Fibroblast of skin of abdomen (primary cell): ENCODE data around the gene DCLK3.

ENCODE experiments used
- DNase-seq: peaks from one replicate; pipeline ENCODE4 v3.0.0-alpha.2; 2013

The DCLK3 gene

GRCh38 chr3:36707623-36708409, 56.5 kb downstream of the DCLK3 start:
- peak; percentile 65 for DNase-seq

GRCh38 chr3:36705015-36705414, 59.3 kb downstream of the DCLK3 start:
- no peak for DNase-seq

DNA sequence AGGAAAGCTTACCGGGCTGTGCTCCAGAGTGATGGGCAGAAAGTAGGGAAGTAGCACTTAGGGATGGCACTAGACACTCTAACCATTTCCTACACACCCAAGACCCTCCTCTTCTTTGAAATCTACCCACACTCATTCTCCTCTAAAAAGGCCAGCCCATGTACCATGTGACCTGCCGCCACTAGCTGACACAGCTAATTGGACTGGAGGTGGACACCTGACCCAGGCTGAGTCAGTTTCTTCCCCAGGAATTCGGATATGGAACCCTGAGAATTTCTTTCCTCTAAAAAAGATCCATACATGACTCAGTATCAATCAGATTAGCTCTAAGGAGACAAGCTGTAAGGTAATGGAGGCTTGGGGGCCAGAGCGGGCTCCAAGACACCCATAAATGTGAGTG, 60.1 kb downstream of the DCLK3 start:
- DNase-seq = no peak

GRCh38 chr3:36701249-36701572, 63.1 kb downstream of the DCLK3 start:
- no peak for DNase-seq

GRCh38 chr3:36700537-36701248, 63.7 kb downstream of the DCLK3 start:
- DNase-seq = peak; percentile 82

GRCh38 chr3:36698314-36698713, 66.0 kb downstream of the DCLK3 start:
- no peak for DNase-seq

DNA sequence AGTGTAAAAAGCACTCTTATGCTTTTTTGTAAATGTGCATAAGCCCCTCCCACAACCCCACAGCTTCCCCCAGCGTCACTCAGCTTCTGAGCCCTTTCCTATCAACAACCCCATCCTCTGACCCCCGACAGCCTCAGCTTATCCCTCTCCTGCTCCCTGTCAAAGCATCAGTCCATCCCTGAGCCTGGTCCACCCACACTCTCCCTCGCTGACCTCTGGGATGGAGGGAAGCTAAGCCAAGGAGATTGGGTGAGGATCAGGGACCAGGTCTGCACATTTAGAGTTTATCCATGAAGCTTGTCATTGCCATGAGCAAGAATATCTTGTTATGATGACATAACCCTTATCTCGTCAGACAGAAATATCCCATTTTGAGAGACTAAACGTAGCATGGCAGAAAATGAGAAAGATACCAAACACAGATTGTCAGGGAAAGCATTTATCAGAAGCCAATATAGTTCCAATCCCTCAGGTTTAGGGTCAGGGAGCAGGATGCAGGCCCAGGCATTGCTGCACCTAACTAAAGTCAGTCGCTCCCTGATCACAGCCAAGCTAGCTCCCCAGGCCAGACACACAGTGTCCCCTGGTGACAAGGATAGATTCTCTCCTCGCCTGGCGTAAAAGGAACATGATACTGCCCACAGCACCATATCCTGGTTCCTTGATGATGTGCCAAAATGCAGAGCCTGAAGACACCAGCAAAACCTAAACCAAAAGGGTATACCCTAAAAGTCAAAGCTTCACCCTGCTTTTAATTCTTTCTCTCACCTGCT, 66.9 kb downstream of the DCLK3 start:
- peak; percentile 34 for DNase-seq

DNA sequence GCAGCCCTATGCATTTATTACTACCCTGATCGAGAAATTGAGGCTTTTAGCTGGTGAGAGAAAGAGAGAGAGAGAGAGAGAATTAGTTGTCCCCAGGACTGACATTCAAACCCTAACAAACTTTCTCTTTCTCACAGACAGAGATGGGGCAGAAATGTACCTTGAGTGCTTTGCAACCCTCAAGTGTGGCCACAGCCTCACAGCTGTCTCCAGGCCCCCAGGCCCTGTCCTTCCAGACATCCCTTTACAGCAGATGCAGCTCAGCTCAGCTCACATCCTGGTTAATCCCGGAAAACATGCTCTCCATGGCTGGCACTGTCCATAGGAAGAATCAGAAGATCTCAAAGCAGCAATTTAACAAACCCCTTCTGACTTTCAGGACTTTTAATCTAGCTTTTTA, 67.6 kb downstream of the DCLK3 start:
- no peak for DNase-seq

DNA sequence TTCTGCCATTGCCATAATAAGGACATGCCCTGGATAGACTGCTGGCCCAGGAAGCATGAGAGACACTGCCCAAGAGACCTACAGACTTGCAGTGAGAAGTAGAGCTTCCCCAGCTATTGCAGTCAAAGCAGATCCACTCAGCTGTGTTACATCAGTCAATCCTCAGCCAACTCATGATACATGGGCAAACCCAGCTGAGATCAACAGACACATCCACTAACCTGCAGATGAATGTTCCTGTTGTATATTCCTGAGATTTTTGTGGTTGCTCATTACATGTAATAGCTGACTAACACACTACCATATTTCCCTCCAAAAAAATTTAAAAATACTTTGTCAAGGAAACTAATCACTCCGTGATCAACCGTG, 68.6 kb downstream of the DCLK3 start:
- DNase-seq = peak; percentile 98

DNA sequence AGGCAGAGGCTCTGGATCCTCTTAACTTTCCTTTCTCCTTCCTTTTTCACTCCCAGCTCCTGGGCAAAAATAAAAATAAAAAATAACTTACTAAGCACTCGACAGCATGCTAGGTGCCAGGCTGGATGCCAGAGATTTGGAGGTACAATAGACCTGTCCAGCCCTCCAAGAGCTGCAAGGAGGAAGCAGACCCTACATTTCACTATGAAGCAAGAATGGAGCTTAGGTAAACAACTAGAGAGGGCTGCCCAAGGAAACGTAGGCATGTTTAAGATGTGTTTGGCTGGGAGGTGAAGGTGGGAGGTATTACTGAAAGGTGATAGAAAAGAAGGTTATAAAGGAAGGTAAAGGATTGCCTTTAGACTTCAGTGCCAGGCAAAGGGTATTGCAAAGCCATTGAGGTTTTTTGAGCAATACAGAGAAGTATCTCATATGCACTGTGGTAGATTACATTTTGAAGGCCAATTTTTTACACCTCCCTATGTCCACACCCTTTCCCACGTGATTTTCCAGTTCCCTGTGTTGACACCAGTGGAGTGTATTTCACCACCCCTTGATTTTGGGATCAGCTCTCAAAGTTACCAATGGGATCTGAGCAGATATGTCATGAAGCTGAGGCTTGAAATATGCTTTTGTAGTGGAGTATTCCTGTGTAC, 69.1 kb downstream of the DCLK3 start:
- DNase-seq = no peak

DNA sequence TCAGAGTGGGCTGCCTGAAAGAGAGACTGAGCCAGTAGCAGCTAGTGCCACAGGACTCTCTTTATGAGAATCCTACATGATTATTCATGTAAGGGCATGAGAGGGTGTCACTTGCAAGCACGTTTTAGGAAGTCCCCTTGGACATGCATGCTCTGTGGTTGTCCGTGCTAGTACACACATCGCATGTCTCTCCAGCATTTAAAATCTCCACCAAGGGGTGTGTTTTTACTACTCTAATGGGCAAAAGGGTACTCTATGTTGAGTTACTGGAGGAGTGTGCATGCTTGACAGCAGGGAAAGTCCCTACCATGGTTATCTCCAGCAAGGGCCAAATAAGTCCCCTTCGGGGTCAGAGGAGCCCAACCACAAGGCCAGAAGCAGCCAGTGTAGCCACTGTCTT, 70.7 kb downstream of the DCLK3 start:
- no peak for DNase-seq

DNA sequence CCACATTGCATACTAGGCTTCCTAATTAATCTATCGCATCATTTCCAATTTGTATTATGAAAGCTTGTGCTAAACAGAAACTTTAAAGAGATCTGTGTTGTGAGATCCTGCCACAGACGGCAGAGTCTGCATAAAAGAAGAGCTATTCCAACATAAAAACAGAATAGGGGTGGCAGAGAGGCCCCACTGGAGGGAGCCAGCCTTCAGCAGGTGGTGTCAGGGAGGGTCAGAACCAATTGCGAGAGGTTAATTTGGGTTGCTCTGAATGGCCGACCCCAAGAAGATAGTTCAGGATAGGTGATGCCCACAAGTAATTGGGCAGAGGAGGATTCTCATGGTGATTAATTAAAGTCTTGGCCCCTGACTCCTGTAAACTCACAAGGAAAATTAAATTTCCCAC, 74.8 kb downstream of the DCLK3 start:
- DNase-seq = no peak

- no peak for DNase-seq
These were observed 75.5 kb downstream of the DCLK3 start for GRCh38 chr3:36688815-36689214.

GRCh38 chr3:36686516-36686915, 77.8 kb downstream of the DCLK3 start:
- DNase-seq = no peak

- no peak for DNase-seq
These were observed 82.5 kb downstream of the DCLK3 start for GRCh38 chr3:36681867-36682266.

DNA sequence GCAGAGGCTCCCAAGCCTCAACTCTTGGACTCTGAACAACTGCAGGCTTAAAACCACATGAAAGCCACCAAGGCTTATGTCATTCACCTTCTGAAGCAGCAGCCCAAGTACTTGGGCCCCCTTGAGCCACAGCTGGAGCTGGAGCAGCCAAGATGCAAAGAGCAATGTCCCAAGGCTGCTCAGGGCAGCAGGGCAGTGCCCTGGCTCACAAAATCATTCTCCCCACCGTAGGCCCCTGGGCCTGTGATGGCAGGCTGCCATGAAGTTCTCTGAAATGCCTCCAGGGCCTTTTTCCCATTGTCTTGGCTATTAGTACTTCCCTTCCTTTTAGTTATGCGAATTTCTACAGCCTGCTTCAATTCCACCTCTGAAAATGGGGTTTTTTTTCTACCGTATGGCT, 83.4 kb downstream of the DCLK3 start:
- DNase-seq = no peak

DNA sequence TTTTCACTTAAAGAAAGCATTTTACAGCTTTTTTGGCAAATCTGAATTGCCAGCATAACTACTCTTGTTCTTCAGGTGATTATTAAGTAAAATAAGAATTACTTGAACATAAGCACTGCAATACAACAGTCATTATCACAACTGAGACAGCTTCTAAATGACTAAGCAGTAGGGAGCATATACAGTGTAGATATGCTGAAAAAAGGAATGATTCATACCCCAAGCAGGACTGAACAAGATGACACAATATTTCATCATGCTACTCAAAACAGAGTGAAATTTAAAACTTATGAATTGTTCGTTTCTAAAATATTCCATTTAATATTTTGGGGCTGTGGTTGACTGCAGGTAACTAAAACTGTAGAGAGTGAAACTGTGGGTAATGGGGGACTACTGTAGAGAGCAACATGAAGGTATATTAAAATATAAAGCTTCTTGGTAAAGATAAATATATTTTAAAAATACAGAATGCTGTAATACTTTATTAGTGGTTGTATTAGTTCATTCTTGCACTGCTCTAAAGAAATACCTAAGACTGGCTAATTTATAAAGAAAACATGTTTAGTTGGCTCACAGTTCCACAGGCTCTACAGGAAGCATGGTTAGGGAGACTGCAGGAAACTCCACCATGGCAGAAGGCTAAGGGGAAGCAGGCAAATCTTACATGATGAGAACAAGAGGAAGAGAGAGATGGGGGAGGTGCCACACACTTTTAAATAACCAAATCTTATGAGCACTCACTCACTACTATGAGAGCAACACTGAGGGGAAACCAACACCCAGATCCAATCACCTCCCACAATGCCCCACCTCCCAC, 84.8 kb downstream of the DCLK3 start:
- peak; percentile 91 for DNase-seq

GRCh38 chr3:36678216-36679013, 85.9 kb downstream of the DCLK3 start:
- peak; percentile 79 for DNase-seq

DNA sequence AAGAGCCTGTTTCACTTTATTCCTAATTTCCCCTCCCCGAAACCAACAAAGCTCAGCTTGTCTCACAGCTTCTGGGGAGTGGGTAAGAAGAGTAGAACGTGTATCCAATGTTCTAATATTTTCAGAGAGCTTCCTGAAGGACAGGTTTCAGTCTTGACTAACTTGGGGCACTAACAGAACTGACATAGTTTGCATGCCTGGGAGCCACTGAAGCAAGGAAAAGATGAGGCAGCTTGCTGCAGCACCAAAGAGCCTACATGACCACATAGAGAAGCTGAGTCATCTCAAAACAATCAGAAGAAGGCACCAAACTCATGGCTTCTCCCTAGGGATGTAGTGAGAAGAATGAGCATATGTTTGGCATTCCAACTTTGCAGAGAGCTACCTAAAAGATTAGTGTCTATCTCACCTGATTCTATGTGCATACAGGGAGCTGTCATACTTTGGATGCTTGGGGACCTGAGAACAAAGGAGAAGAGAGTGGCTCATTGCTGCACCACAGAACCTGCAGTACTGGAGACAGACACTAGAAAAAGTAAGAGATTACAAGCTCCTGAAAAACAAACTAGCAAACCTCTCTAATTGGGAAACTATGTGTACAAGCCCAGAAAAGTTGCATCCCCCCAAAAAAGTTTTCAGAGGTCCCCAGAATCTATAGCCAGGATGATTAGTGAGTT, 86.9 kb downstream of the DCLK3 start:
- DNase-seq = peak; percentile 99

DNA sequence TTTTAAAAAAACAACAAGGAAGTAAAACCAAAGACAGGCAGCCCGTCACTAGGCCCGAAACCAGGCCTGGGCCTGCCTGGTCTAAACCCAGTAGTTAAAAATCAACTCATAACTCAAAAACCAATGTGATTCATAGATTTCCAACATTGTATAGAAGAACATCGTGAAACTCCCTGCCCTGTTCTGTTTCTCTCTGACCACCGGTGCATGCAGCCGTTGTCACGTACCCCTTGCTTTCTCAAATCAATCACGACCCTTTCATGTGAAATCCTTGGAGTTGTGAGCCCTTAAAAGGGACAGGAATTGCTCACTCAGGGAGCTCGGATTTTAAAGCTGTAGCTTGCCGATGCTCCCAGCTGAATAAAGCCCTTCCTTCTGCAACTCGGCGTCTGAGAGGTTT, 89.5 kb downstream of the DCLK3 start:
- no peak for DNase-seq

GRCh38 chr3:36669764-36670163, 94.6 kb downstream of the DCLK3 start:
- DNase-seq = no peak
